Measurements from ENCODE around the gene ELOVL6.
A peak's percentile ranks its signal among the peaks of the same experiment; 100 is the strongest.
"Not testable (repeated sequence)": the region's sequence is repeated elsewhere in the genome, so short reads cannot be mapped to it uniquely, and the experiment has no call there.

The ELOVL6 gene

DNA sequence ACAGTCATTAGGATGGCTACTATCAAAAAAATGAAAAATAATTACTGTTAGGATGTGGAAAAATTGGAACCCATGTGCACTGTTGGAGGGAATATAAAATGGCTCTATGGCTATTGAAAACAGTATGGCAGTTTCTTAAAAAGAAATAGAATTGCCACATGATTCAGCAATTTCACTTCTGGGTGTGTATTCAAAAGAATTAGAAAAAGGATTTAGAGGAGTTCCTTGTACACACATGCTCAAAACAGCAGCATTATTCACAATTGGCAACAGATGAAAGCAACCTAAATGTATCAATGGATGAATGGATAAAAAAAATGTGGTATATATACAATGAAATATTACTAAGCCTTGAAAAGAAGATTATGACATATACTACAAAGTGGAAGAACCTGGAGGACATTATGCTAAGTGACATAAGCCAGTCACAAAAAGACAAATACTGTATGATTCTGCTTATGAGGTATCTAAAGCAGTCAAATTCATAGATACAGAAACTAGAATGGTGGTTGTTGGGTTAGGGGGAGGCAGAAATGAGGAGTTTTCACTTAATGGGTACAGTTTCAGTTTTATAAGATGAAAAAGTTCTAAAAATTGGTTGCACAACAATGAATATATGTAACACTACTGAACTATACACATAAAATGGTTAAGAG, 123.2 kb downstream of the ELOVL6 start:
- DNase-seq (ENCODE audit: low read depth) = no peak

GRCh38 chr4:110074570-110074969, 123.8 kb downstream of the ELOVL6 start:
- no peak for DNase-seq (ENCODE audit: low read depth)

- peak; percentile 92 for DNase-seq (ENCODE audit: low read depth)
Measured at GRCh38 chr4:110073053-110073845, 125.2 kb downstream of the ELOVL6 start.

GRCh38 chr4:110071466-110071865, 126.9 kb downstream of the ELOVL6 start:
- no peak for DNase-seq (ENCODE audit: low read depth)

DNA sequence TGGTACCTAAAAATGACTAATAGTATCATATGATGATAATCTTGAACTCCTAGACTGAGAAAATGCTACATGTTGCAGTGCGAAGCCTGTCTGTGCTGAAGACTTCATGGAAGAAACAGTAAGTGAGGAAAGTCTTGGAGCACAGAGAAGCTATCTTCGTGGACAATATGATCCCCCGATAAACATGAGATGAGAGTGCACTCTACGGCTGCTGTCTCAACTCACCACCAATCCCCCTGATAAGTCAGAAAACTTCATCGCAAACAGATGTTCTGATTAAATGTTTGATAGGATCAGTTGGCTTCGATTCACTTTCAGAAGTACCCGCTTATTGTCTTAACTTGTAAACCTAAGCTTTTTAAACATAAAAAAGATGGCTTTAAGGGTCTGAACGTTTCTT, 130.2 kb downstream of the ELOVL6 start:
- no peak for DNase-seq (ENCODE audit: low read depth)

DNA sequence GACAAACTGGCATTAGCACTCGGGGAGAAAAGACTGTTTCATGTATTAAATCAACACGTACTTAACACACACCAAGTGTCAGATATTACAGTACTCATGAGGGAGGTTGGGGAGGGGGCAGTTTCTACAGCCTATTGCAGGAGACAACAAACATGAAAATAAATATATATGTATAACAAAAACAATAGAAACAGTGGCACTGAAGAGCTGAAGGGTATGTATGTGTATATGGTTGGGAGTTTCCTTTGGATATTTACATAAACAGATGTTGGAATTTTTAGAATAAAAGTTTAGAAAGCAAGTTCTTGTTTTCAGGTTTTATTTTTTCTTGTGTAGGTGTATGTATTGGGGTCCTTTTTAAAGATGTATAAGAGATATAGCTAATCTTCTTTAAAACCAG, 133.5 kb downstream of the ELOVL6 start:
- no peak for DNase-seq (ENCODE audit: low read depth)

GRCh38 chr4:110064295-110064694, 134.1 kb downstream of the ELOVL6 start:
- peak; percentile 35 for DNase-seq (ENCODE audit: low read depth)

- DNase-seq (ENCODE audit: low read depth) = no peak
Measured at GRCh38 chr4:110062166-110062565, 136.2 kb downstream of the ELOVL6 start.

- DNase-seq (ENCODE audit: low read depth) = no peak
Measured at GRCh38 chr4:110061076-110061475, 137.3 kb downstream of the ELOVL6 start.

DNA sequence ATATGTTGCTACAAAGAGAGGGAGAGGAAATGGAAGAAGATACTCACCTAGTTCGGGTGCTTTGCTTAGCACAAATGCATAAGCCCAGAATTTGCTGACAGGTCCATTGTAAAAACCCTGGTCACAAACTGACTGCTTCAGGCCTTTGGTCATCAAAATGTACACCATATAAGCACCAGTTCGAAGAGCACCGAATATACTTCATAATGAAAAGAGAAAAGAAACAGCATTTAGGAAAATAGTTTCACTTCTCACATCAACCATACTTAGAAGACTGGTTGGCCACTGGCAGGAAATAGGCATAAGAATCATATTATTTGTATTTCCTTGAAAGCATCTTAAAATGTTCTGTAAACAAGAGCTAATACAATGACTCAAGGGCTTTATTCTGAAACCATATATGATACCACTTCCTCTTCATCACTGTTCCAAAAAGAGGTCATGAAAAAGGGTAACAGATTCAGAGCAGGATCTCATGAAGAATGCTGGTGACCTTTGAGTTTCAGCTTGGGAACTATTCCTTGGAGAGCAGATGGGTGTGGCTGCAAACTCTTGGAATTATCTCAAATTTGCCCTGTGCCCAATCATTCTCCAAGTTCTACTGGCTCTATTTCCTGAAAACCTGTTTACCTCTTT, 138.7 kb downstream of the ELOVL6 start:
- DNase-seq (ENCODE audit: low read depth) = no peak

GRCh38 chr4:110058677-110059076, 139.7 kb downstream of the ELOVL6 start:
- DNase-seq (ENCODE audit: low read depth) = no peak

DNA sequence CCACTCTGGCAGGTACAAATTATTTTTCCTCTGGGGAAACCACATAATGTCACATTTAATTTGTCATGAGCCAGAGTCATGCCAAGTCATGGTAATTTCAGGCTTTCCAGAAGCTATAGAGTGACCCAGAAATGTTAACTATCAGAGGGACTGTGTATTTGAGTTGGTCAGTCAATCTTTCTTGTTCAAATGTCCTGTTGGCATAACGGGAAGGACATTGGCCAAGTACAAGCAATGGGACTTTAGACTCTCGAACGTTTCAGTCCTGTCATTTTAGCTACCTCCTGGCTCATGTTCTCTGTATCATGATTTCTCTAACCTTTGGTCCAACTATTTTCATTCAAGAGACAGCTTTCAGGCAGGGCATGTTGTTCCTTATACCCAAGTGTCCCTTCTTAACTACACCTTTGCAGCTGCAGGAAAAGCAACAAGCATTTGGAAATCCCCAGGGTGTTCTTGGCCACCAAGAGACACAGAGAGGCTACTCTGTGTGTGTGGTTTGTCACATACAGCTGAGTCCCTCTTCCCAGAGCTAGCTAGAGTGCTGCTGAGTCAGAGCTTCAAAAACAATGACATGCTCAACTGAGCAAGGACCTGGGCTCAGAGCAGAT, 143.2 kb downstream of the ELOVL6 start:
- no peak for DNase-seq (ENCODE audit: low read depth)

GRCh38 chr4:110049951-110050925, 148.2 kb downstream of the ELOVL6 start:
- peak; percentile 45 for DNase-seq (ENCODE audit: low read depth)

DNA sequence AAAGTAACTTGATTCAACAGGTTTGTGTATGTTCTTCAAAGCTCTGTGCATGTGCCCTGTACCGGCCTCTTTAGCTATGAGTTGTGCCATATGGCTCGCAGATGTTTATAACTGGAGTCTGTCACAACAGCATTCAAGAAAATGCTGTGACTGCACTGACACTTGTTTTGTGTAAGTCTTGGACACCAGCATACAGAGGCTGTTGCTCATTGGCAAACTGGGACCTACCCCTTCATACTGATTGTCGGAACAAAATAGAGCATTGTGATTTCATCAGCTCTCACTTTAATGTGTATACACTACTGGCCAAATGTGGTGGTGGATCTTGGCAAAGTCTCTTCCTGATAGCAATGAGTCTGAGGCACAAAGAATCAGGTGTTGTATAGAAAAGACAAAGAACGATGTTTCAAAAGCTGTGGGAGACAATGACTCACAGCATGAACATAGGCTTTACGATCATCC, 151.8 kb downstream of the ELOVL6 start:
- DNase-seq (ENCODE audit: low read depth) = no peak

DNA sequence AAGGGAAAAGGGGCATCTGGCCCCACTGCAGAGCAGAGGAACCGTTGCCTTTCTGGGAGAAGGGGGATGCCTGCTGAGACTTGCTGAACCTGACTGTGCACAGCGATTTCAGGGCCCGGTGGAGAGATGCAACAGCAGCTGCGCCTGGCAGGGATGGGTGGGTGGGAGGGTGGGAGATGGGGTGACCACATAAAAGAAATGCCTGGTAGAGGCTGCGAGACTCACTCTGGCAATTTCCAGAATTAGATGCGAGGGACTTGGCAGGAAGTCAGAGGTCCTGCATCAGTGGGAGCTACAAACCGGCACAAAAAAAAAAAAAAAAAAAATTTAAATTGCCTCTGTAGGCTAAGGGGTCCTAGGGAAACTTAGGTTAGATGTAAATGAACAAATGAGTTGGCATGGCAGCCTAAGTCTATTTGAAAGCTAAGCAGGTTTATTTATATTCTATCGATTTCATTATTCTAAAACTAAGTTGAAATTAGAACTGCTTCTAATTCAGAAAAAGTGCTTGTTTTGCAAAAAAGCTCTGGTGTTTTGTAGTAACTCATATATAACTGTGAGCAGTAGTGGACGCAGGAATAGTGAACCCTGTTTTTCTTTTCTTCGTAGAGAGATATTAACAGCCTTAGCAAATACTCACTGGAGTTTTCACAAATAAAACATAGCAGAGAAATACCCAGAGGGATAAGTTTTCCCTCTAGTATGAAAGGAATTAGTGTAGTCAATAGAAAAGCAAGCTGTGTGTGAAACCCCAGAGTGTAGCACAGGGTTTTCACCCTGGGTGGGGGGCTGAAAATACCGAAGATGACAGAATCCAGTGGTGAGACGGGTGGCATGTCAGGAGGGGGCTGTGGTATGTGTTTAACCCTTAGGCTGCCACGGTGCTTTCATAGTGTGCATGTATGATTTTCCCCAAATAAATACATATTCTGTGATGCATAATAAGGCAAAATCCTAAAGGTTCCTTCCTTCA, 155.6 kb downstream of the ELOVL6 start:
- DNase-seq (ENCODE audit: low read depth) = no peak

DNA sequence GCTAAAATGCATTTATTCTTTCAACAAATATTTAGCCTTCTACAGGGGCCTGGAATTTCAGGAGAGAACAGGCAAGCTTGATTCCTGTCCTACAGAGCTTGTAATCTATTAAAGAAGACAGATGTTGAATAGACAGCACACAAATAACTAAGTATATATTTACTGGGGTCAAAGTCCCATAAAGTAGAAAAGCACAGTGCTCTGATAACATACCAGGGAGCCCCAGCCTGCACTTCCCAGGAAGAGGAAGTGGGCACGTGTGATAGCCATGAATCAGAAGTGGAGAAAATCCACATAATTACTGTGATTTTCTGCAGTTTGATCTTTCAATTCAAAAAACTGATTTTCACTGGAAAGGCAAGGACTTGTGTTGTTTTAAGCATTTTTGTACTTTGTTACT, 156.7 kb downstream of the ELOVL6 start:
- no peak for DNase-seq (ENCODE audit: low read depth)

GRCh38 chr4:110039164-110039563, 159.3 kb downstream of the ELOVL6 start:
- not testable (repeated sequence) for DNase-seq (ENCODE audit: low read depth)

DNA sequence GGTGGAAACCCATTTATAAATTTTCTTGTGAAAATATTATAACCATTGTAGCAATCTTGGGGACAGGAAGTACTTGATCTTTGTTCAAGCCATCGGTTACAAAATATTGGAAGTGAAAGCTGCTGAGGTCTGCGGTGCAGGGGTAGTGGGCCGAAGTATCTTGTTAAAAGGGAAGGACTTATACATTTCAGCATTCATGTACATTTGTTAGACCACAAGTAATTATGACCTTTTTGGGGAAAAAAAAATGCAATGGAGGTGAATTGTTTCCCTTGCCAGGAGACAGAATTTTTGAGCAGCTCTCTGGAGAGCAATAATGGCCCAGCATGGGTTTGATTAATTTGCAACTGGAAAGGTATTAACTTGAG, 164.4 kb downstream of the ELOVL6 start:
- DNase-seq (ENCODE audit: low read depth) = no peak

GRCh38 chr4:110033355-110034025, 164.9 kb downstream of the ELOVL6 start:
- no peak for DNase-seq (ENCODE audit: low read depth)

DNA sequence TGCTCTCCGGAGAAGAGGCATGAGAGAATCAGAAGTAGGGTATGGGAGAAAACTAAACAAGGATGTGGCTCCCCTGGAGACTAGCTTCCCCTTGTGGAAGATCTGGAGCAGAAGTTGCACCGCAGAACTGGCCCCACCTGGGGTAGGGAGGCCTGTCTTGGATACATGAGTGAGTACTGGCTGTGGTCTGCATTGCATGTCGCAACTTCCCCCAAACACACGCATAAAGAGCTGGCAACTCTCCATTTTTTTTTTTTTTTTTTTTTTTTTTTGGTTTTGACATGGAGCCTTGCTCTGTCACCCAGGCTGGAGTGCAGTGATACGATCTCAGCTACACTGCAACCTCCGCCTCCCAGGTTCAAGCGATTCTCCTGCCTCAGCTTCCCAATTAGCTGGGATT, 165.8 kb downstream of the ELOVL6 start:
- peak; percentile 71 for DNase-seq (ENCODE audit: low read depth)

Data from amniotic epithelial cell (primary cell).